WTC11 (cell line): ENCODE results near the gene SPOCK2. TPM values are rescaled to one million over a fixed set of nuclear protein-coding genes. Genes with fewer than 3 reads are reported as not detected.

Experiments used
- ATAC-seq: fragments of 200-7000 bp; cut with Tn5 transposase; 2 replicates; pipeline ENCODE4 v1.10.0; 2021; ENCODE audit warnings: mild to moderate bottlenecking, moderate library complexity
- CTCF ChIA-PET: fragments of 300-600 bp; sonication (Branson Sonifier 250); formaldehyde crosslinking; loops from one replicate; lab custom pipeline; 2021; ENCODE audit warnings: antibody characterized with exemption; lab: Charles Lee
- POLR2A ChIA-PET: fragments of 350-600 bp; sonication (Branson Sonifier 250); formaldehyde crosslinking; loops from one replicate; lab custom pipeline; 2021; ENCODE audit warnings: antibody characterized with exemption; lab: Charles Lee
- DNase-seq: peaks from one replicate; pipeline ENCODE4 v3.0.0; 2021; ENCODE audit warnings: low spot score
- H3K27ac Mint-ChIP-seq: 2 replicates; pipeline ENCODE4 v1.8.0; 2021; ENCODE audit warnings: mixed read lengths
- H3K27me3 Mint-ChIP-seq: 2 replicates; pipeline ENCODE4 v1.8.0; 2021; ENCODE audit warnings: low read depth, mild to moderate bottlenecking, moderate library complexity, mixed read lengths
- H3K36me3 Mint-ChIP-seq: 2 replicates; pipeline ENCODE4 v1.8.0; 2021; ENCODE audit warnings: mixed read lengths
- H3K4me1 Mint-ChIP-seq: 2 replicates; pipeline ENCODE4 v1.8.0; 2022; ENCODE audit warnings: mixed read lengths
- H3K4me3 Mint-ChIP-seq: 2 replicates; pipeline ENCODE4 v1.8.0; 2021; ENCODE audit warnings: mild to moderate bottlenecking, moderate library complexity, mixed read lengths
- H3K9me3 Mint-ChIP-seq: 2 replicates; pipeline ENCODE4 v1.8.0; 2021; ENCODE audit warnings: mixed read lengths
- CREM ChIP-seq: sonication (generic); formaldehyde crosslinking; IDR thresholded peaks from 2 replicates; pipeline ENCODE4 v1.8.1; 2022; ENCODE audit warnings: mild to moderate bottlenecking, missing genetic modification reagents, moderate library complexity
- ERG ChIP-seq: fragments of 250-450 bp; sonication (Bioruptor Pico); IDR thresholded peaks from 2 replicates; pipeline ENCODE4 v1.8.0; 2021; ENCODE audit warnings: mild to moderate bottlenecking
- ETV6 ChIP-seq: sonication (generic); formaldehyde crosslinking; IDR thresholded peaks from 2 replicates; pipeline ENCODE4 v1.8.1; 2022; ENCODE audit warnings: mild to moderate bottlenecking, missing genetic modification reagents
- FOXK1 ChIP-seq: sonication (generic); formaldehyde crosslinking; IDR thresholded peaks from 2 replicates; pipeline ENCODE4 v1.8.0; 2022; ENCODE audit warnings: mild to moderate bottlenecking, moderate library complexity, missing genetic modification reagents
- GABPB1 ChIP-seq: sonication (generic); formaldehyde crosslinking; IDR thresholded peaks from 2 replicates; pipeline ENCODE4 v1.8.1; 2023; ENCODE audit warnings: mild to moderate bottlenecking, missing genetic modification reagents
- GTF2I ChIP-seq: fragments of 250-450 bp; sonication (Bioruptor Pico); conservative IDR thresholded peaks from 2 replicates; pipeline ENCODE4 v1.4.0; 2021; ENCODE audit warnings: mild to moderate bottlenecking
- JUN ChIP-seq: sonication (generic); formaldehyde crosslinking; IDR thresholded peaks from 2 replicates; pipeline ENCODE4 v1.8.0; 2023; ENCODE audit warnings: mild to moderate bottlenecking, missing genetic modification reagents
- PRDM15 ChIP-seq: sonication (generic); formaldehyde crosslinking; IDR thresholded peaks from 2 replicates; pipeline ENCODE4 v1.8.0; 2022; ENCODE audit warnings: missing genetic modification reagents
- PRRX2 ChIP-seq: fragments of 250-450 bp; sonication (Bioruptor Pico); IDR thresholded peaks from 2 replicates; pipeline ENCODE4 v1.8.0; 2021; ENCODE audit warnings: mild to moderate bottlenecking
- RORB ChIP-seq: fragments of 250-450 bp; sonication (Bioruptor Pico); IDR thresholded peaks from 2 replicates; pipeline ENCODE4 v1.9.0; 2021; ENCODE audit warnings: mild to moderate bottlenecking
- TP53 ChIP-seq: sonication (generic); formaldehyde crosslinking; IDR thresholded peaks from 2 replicates; pipeline ENCODE4 v1.8.1; 2023; ENCODE audit warnings: mild to moderate bottlenecking, missing genetic modification reagents
- USF1 ChIP-seq: sonication (generic); formaldehyde crosslinking; IDR thresholded peaks from 2 replicates; pipeline ENCODE4 v1.8.0; 2022; ENCODE audit warnings: mild to moderate bottlenecking, missing genetic modification reagents
- ZMAT4 ChIP-seq: fragments of 250-450 bp; sonication (Bioruptor Pico); IDR thresholded peaks from 2 replicates; pipeline ENCODE4 v1.9.0; 2021; ENCODE audit warnings: mild to moderate bottlenecking
- ZNF396 ChIP-seq: fragments of 250-450 bp; sonication (Bioruptor Pico); IDR thresholded peaks from 2 replicates; pipeline ENCODE4 v1.8.0; 2021; ENCODE audit warnings: mild to moderate bottlenecking, moderate library complexity, borderline replicate concordance
- ZNF416 ChIP-seq: fragments of 250-450 bp; sonication (Bioruptor Pico); IDR thresholded peaks from 2 replicates; pipeline ENCODE4 v1.9.0; 2021; ENCODE audit warnings: mild to moderate bottlenecking, inconsistent platforms
- total RNA-seq: library from RNA; stranded (reverse); gene quantifications from 3 replicates; pipeline ENCODE4 v1.2.3, GENCODE V29; 2021
- TF ChIP-seq, protein P1 (sequence below): sonication (generic); formaldehyde crosslinking; IDR thresholded peaks from 2 replicates; pipeline ENCODE4 v1.8.0; 2023; ENCODE audit warnings: mild to moderate bottlenecking, missing genetic modification reagents
- TF ChIP-seq, protein P2 (sequence below): sonication (generic); formaldehyde crosslinking; conservative IDR thresholded peaks from 2 replicates; pipeline ENCODE4 v1.8.1; 2022; ENCODE audit warnings: mild to moderate bottlenecking, missing genetic modification reagents
- TF ChIP-seq, protein P3 (sequence below): fragments of 250-450 bp; sonication (Bioruptor Pico); IDR thresholded peaks from 2 replicates; pipeline ENCODE4 v1.9.0; 2021; ENCODE audit warnings: mild to moderate bottlenecking, borderline replicate concordance
- TF ChIP-seq, protein P4 (sequence below): sonication (generic); formaldehyde crosslinking; IDR thresholded peaks from 2 replicates; pipeline ENCODE4 v1.8.1; 2022; ENCODE audit warnings: mild to moderate bottlenecking, missing genetic modification reagents, moderate library complexity, borderline replicate concordance

The SPOCK2 gene
- total RNA-seq, 1 experiment from 2014 or later: 4.7 TPM

DNA sequence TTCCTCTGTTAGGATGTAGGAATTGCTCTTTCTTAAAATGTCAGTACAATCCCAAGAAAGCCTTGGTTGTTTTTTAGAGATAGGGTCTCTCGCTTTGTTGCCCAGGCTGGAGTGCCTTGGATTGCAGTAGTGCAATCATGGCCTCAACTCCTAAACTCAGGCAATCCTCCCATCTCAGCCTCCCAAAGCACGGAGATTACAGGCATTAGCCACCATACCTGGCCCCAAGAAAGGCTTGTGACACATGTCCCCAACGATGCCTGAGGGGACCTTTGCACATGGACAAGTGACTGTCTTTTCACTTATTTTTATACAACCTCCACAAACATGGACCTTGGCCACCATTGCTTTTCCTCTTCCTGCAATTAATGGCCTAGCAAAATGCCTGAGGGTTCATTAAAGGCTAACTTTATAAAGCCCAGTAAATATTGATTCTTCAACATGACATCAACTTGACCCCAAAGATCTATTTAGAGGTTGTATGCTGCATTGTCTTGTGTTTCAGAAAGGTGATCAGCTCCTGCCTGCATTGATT is 10.0 kb upstream of the SPOCK2 start (continued):
- TF ChIP-seq, protein P1, sequence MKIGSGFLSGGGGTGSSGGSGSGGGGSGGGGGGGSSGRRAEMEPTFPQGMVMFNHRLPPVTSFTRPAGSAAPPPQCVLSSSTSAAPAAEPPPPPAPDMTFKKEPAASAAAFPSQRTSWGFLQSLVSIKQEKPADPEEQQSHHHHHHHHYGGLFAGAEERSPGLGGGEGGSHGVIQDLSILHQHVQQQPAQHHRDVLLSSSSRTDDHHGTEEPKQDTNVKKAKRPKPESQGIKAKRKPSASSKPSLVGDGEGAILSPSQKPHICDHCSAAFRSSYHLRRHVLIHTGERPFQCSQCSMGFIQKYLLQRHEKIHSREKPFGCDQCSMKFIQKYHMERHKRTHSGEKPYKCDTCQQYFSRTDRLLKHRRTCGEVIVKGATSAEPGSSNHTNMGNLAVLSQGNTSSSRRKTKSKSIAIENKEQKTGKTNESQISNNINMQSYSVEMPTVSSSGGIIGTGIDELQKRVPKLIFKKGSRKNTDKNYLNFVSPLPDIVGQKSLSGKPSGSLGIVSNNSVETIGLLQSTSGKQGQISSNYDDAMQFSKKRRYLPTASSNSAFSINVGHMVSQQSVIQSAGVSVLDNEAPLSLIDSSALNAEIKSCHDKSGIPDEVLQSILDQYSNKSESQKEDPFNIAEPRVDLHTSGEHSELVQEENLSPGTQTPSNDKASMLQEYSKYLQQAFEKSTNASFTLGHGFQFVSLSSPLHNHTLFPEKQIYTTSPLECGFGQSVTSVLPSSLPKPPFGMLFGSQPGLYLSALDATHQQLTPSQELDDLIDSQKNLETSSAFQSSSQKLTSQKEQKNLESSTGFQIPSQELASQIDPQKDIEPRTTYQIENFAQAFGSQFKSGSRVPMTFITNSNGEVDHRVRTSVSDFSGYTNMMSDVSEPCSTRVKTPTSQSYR: no peak
- no peak for TF ChIP-seq FOXK1 (CRISPR knock-in tag)
- TF ChIP-seq, protein P2, sequence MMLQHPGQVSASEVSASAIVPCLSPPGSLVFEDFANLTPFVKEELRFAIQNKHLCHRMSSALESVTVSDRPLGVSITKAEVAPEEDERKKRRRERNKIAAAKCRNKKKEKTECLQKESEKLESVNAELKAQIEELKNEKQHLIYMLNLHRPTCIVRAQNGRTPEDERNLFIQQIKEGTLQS (CRISPR knock-in tag): no peak
- no peak for TF ChIP-seq CREM (CRISPR knock-in tag)
- no peak for TF ChIP-seq PRRX2 (CRISPR knock-in tag)
- TF ChIP-seq GABPB1: no peak; the same call in 1 of the 2 replicates
- TF ChIP-seq PRDM15 (CRISPR knock-in tag): no peak
- TF ChIP-seq ERG (CRISPR knock-in tag): no peak
- TF ChIP-seq, all 79 proteins: peak for 0

- no peak for DNase-seq
- POLR2A ChIA-PET: no interaction called here
- no peak for ATAC-seq
- TF ChIP-seq, protein P3, sequence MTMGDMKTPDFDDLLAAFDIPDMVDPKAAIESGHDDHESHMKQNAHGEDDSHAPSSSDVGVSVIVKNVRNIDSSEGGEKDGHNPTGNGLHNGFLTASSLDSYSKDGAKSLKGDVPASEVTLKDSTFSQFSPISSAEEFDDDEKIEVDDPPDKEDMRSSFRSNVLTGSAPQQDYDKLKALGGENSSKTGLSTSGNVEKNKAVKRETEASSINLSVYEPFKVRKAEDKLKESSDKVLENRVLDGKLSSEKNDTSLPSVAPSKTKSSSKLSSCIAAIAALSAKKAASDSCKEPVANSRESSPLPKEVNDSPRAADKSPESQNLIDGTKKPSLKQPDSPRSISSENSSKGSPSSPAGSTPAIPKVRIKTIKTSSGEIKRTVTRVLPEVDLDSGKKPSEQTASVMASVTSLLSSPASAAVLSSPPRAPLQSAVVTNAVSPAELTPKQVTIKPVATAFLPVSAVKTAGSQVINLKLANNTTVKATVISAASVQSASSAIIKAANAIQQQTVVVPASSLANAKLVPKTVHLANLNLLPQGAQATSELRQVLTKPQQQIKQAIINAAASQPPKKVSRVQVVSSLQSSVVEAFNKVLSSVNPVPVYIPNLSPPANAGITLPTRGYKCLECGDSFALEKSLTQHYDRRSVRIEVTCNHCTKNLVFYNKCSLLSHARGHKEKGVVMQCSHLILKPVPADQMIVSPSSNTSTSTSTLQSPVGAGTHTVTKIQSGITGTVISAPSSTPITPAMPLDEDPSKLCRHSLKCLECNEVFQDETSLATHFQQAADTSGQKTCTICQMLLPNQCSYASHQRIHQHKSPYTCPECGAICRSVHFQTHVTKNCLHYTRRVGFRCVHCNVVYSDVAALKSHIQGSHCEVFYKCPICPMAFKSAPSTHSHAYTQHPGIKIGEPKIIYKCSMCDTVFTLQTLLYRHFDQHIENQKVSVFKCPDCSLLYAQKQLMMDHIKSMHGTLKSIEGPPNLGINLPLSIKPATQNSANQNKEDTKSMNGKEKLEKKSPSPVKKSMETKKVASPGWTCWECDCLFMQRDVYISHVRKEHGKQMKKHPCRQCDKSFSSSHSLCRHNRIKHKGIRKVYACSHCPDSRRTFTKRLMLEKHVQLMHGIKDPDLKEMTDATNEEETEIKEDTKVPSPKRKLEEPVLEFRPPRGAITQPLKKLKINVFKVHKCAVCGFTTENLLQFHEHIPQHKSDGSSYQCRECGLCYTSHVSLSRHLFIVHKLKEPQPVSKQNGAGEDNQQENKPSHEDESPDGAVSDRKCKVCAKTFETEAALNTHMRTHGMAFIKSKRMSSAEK: no peak
- no peak for TF ChIP-seq RORB
- TF ChIP-seq ZNF416 (CRISPR knock-in tag): no peak
- TF ChIP-seq ZMAT4 (CRISPR knock-in tag): no peak
- TF ChIP-seq JUN (CRISPR knock-in tag): no peak
- no peak for TF ChIP-seq TP53 (CRISPR knock-in tag)
- TF ChIP-seq, protein P4, sequence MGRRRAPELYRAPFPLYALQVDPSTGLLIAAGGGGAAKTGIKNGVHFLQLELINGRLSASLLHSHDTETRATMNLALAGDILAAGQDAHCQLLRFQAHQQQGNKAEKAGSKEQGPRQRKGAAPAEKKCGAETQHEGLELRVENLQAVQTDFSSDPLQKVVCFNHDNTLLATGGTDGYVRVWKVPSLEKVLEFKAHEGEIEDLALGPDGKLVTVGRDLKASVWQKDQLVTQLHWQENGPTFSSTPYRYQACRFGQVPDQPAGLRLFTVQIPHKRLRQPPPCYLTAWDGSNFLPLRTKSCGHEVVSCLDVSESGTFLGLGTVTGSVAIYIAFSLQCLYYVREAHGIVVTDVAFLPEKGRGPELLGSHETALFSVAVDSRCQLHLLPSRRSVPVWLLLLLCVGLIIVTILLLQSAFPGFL (CRISPR knock-in tag): no peak
- TF ChIP-seq ZNF396 (CRISPR knock-in tag): no peak
- TF ChIP-seq USF1 (CRISPR knock-in tag): no peak
- TF ChIP-seq ETV6: no peak
- TF ChIP-seq GTF2I (CRISPR knock-in tag): no peak
These were observed 9.3 kb upstream of the SPOCK2 start for GRCh38 chr10:72097448-72098300.

More at GRCh38 chr10:72097448-72098300, 9.3 kb upstream of the SPOCK2 start:
- H3K4me3 Mint-ChIP-seq: no peak overlapping the region
- H3K4me1 Mint-ChIP-seq: no peaks in the 10 kb centered on the region
- H3K9me3 Mint-ChIP-seq: no peaks in the 10 kb centered on the region
- H3K36me3 Mint-ChIP-seq: peaks cover 7% of the 10 kb centered on the region
- no peaks in the 10 kb centered on the region for H3K27me3 Mint-ChIP-seq
- CTCF ChIA-PET: no interaction called here
- H3K27ac Mint-ChIP-seq: no peak overlapping the region
